ENCODE measurements around the gene IKBKE.

The IKBKE gene

DNA sequence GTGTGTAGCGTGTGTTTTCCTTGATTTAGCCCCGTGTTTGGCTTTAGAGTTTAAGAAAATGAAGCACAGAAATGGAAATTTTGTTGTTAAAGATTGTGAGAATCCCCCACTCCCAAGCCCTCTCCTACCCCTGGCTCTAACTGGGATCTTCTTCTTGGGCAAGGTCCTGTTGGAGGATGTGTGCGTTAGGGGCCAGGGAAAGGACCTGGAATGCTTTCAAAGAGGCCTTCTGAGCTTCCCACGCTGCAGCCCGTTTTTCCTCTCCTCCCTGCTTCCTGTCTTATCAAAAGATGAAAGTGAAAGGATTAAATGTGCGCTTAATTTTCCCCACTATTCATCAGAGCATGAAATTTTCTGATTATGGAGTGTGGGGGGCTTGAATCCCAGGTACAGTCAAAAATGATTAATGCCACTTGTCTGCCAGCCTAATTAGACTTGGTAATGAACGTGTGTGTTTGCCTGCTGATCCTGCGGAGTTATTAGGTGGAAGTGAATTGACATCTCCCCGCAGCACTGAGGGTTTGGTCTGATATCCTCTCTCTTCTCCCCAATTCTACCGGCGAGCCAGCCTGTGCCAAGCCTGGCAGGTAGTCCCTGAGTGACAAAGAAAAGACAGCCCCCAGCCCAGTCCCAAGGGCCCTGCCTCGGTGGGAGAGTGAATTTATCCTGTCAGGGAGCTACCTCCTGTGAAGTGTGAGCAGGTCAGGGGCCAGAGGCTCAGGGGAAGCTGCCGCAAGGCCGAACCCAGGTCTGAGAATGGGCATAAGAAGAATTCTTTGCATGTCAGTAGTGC is 42.0 kb downstream of the IKBKE start:
- DNase-seq (ENCODE audit: low read depth in 2 of 2) = no peak

- no peak for DNase-seq (ENCODE audit: low read depth in 2 of 2)
Observed at GRCh38 chr1:206512851-206513180, 42.5 kb downstream of the IKBKE start.

GRCh38 chr1:206513312-206514111 is 43.2 kb downstream of the IKBKE start:
- peak; percentile 79 to 85 for DNase-seq (ENCODE audit: low read depth in 2 of 2)

DNA sequence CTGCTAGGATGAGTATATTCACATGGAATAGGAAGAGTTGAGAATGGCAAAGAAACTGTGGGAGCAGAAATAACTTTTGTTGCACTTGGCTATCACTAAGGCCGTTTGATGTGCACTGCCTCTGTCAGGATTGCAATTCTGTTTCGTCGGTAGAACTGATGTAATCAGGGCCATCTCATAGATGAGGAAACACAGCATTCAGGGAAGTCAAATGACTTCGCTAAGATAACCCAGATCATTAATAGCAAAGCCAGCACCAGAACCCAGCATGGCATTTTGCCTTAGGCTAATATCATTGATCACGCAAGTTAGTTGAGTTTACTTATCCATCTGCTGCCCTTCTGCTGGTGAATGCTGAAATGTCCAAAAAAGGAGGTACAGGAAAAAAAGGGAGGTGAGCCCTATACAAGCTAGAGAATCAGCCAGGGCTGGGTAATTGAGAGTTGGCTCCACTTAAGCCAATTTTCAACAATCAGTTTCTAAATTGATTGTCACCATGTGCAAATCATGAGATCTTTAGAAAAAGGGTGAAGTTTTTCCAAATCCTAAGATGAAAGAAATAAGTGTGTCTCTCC is 44.6 kb downstream of the IKBKE start:
- DNase-seq (ENCODE audit: low read depth in 2 of 2) = no peak

DNA sequence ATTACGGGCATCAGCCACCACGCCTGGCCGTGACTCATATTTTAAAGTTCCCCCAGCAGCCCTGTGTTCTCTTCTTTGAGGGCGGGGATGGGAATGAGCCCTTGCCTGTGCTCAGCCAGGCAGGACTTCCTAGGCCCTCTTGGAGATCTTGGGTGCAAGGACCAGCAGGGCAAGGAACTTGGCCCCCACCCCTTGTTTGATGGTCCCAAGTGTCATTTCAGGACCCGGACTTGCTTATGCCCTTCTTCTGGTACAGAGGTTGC is 46.4 kb downstream of the IKBKE start:
- DNase-seq (ENCODE audit: low read depth in 2 of 2) = no peak

GRCh38 chr1:206517784-206518183 is 47.5 kb downstream of the IKBKE start:
- DNase-seq (ENCODE audit: low read depth in 2 of 2) = no peak

DNA sequence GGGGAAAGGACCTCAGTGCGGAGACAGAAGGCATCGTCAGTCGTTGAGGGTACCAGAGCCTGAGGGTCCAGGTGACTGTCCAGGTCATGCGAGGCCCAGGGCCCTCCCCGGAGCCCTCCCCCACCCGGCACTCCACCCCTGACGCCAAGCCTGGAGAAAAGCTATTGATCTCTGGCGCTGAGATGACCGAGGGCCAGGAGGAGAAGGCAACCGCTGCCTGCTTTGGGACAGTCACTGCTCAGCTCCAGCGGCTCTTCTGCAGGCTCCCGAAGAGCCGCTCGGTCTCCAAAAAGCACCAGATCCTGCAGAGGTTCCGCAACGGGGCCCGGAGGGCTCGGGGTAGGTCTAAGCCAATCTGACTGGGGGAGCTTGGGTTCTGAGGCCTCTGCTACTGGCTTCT is 47.9 kb downstream of the IKBKE start:
- DNase-seq (ENCODE audit: low read depth in 2 of 2) = no peak

- DNase-seq (ENCODE audit: low read depth in 2 of 2) = no peak
Observed at GRCh38 chr1:206518743-206519142, 48.5 kb downstream of the IKBKE start.

DNA sequence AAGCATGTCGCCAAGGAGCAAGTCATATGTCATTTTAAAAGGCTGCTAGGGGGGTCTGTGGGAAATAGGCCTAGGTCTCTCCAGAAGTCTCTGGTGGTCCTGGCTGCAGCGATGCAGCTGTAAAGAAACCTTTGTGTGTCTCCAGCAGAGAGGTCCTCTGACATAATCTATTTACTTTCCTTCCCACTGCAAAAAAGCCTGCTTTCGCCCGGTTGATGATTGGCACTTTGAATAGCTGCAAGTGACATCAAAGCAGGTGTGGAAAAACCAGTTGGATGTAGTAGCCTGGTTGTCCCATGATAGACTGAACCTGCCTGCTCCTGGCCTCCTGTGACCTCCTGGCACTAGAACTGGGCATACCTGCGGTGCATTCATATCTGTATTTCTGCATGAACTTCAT is 50.9 kb downstream of the IKBKE start:
- no peak for DNase-seq (ENCODE audit: low read depth in 2 of 2)

DNA sequence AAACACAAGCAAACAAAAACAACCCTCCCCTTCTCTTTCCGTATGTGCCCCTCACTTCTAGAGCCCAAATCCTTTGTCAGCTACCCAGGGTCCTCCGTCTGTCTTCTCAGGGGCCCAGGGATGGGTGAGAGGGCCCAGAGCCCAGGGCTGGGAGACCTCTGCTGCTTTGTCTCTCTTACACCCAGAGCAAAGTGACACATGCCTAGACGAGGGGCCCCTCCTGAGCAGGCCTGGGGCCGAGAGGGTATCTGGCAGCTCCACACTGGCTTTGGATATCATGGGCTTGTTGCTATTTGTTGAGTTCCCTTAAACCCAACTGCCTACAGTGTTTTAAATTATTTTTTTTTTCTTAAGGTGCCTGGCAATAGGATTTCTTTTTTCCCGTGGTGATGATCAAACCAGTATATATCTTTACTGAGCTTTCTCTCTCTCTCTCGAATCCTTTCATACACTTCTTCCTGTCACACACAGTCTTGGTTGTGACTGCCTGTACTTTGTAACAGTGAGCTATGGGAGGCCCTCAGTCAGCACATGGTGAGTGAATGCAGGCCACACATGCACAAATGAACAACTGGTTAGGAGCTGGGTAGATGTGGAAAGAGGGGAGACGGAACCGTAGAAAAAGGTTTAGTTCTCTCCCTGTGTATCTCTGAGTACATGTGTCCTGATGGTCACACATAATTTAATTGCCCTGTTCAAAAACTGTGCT is 51.6 kb downstream of the IKBKE start:
- no peak for DNase-seq (ENCODE audit: low read depth in 2 of 2)

GRCh38 chr1:206524739-206525364 is 54.6 kb downstream of the IKBKE start:
- no peak for DNase-seq (ENCODE audit: low read depth in 2 of 2)

DNA sequence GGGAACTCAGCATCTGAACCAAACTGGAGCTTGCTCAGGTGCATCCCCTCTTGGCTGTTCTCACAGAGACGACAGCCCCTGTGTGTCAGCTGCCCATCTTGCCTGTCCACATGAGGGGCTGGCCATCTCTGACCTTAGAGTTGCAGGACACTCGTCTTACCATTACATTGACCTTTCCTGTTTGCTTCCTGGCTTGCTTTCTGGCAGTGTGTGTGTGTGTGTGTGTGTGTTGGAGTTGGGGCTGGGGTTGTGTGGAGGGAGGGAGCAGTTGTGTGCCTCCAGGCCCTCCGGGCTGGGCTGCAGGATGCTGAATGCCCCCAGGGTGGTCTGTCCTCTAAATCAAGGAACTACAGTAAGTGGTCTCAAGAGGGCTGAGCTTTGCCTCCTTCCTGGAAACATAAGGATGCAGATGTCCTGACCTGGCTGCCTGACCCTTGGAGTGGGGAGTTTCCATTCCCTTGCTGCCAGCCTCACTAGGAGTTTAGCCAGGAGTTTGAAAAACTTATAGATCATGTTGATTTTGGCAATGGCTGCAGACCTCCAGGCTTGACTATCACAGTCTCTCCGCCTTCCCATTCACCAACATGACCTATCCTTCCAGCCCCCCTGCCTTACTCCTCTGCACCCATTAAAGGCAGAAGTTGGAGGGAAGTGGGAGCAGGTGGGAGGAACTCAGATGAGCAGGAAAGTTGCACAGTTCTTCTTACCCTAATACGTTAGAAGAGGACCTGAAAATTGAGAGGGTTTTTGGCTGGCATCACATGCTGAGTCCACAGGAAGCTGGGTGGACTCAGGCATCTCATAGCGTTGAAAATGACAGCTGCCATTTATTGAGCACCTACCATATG is 56.0 kb downstream of the IKBKE start:
- no peak for DNase-seq (ENCODE audit: low read depth in 2 of 2)

- DNase-seq (ENCODE audit: low read depth in 2 of 2) = no peak
Observed at GRCh38 chr1:206529425-206529824, 59.1 kb downstream of the IKBKE start.

DNA sequence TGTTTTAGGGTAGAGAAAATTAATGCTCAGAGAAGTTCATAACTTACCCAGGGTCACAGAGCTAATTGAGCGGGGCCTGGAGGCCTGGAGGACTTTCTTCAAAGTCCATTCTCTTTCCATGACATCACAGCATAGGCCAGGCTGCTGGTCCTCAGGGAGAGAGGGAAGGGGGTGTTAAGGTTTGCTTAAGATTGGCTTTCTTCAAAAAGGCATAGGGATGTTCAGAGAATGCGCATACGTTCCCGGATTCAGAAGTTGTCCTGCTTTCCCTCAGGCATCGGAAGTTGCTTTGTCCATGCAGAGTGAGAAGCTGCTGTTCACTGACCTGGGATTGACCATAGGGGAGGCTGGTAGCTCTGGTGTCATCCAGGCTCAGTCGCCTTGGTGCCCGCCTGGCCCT is 62.1 kb downstream of the IKBKE start:
- DNase-seq (ENCODE audit: low read depth in 2 of 2) = no peak

- DNase-seq (ENCODE audit: low read depth in 2 of 2) = no peak
Observed at GRCh38 chr1:206534552-206534951, 64.3 kb downstream of the IKBKE start.

- DNase-seq (ENCODE audit: low read depth in 2 of 2) = no peak
Observed at GRCh38 chr1:206535853-206536188, 65.5 kb downstream of the IKBKE start.

GRCh38 chr1:206537141-206537540 is 66.9 kb downstream of the IKBKE start:
- DNase-seq (ENCODE audit: low read depth in 2 of 2) = no peak

GRCh38 chr1:206538086-206538770 is 68.0 kb downstream of the IKBKE start:
- DNase-seq (ENCODE audit: low read depth in 2 of 2) = no peak

DNA sequence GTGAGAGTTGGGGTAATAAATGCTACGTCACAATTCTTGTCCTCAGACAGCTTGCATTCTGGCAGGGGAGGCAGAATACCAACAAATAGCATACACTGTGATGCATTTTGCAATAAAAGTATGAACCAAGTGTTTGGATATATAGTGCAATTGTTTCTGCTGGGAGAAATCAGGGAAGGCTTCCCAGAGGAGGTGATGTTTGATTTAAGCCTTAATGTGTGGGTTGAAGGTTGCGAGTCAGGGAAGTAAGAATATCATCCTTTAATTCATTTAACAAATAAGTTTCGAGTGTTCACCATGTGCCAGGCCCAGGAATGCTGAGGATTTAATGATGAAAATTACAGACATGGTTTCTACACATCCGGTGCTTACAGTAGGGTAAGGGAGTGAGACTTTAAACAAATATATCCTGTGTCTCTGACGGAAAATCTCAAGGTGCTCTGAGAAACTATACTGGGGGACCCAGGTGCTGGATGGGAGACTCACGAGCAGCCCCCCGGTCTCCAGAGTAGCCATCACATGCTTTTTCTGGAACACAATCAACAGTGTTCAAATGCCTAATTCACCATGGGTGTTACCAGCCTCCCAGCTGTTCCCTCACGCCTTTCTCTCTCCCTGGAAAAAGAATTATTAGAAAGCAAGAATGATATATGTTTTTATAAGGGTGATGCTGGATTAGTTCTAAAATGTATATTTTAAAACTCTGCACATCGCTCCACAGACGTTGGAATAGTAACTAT is 68.8 kb downstream of the IKBKE start:
- DNase-seq (ENCODE audit: low read depth in 2 of 2) = no peak

All from fibroblast of skin of left biceps (primary cell).